GOT3 (cell line): ENCODE data around the gene DOK7.
"Not testable (repeated sequence)": the region's sequence is repeated elsewhere in the genome, so short reads cannot be mapped to it uniquely, and the experiment has no call there.

Experiments
- DNase-seq: peaks from one replicate; lab custom pipeline; 2025; ENCODE audit warnings: mixed read lengths; lab: John Stamatoyannopoulos, UW

The DOK7 gene

DNA sequence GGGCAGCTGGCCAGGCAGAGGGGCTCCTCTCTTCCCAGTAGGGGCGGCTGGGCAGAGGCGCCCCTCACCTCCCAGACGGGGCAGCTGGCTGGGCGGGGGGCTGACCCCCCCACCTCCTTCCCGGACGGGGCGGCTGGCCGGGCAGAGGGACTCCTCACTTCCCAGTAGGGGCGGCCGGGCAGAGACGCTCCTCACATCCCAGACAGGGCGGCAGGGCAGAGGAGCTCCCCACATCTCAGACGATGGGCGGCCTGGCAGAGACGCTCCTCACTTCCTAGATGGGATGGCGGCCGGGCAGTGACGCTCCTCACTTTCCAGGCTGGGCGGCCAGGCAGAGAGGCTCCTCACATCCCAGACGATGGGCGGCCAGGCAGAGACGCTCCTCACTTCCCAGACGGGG, 75.8 kb downstream of the DOK7 start:
- DNase-seq: not testable (repeated sequence)

DNA sequence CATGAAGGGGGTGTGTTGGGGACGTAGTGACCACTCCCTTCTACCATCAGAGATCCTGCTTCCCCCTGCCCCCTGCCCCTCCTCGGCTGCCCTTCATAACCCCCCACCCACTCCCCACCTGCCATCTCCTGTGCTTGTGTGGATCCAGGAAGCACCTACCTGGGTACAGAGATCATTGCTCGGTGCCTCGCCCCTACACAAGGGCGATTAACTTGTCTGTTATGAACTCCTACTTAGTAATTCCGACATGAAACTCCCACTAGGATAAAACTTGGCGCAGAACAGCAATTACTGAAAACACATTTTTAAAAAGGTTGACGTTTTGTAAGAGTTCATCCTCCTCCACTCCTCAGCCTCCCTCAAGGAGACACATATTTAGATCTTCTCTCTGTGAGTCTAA, 80.3 kb downstream of the DOK7 start:
- not testable (repeated sequence) for DNase-seq
